Ramos (cell line): Measurements from ENCODE around the gene SCARB1.

ENCODE experiments used
- in situ Hi-C: fragments of 300-500 bp; cut with MboI; formaldehyde crosslinking; loops from one replicate; pipeline ENCODE4 v1.14.3; 2022; ENCODE audit warnings: low sequenced_read_pairs; ENCODE audit not compliant: unreplicated experiment

The SCARB1 gene

DNA sequence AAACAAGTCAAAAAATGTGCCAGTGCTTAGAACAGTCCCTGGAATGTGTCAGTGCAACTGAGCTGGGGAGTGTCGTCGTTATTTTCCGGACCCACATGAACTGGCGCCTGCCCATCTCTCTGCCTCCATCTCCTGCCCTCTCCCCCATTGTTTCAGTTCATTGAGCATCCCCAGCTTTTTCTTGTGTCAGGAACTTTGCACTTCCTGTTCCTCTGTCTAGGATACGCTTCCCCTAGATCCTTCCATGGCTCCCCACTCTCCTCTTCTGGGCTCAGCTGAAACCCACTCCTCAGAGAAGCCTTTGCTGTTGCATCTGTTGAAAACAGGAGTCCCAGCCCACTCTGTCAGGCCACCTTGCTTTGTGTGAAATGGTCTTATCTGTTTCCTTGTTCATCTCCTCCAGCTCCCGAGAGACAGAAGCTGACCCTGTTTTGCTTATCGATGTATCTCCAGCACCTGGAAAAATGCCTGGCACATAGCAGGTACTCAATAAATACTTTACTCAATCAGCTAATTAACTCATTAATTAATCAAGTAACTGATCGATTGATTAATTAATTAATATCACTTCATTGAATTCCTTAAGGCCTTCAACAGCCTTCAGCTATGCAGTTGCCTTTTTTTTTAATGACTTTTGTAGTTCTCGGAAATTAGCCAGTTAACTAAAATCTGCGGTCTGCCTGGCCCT, 2.7 kb upstream of the SCARB1 start:
- in situ Hi-C loops: no loop called here

DNA sequence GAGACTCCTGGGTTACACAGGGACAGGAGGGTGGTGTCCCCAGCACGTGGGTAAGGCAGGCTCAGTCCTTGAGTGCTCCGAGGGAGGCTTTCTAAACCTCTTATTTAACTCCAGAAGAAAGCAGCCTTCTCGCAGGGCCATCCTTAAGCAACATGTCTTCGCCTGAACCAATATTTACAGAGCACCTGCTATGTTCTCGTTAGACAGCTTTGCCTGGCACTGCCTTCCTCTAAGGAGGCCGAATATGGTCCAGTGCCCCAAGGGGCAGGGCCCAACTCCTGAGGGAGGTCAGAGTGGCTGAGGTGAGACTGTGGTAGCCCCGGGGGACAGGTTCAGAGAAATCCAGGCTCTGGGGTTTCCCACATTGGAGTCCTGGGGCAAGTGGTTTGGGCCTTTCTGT, 2.1 kb upstream of the SCARB1 start:
- in situ Hi-C loops: no loop called here

DNA sequence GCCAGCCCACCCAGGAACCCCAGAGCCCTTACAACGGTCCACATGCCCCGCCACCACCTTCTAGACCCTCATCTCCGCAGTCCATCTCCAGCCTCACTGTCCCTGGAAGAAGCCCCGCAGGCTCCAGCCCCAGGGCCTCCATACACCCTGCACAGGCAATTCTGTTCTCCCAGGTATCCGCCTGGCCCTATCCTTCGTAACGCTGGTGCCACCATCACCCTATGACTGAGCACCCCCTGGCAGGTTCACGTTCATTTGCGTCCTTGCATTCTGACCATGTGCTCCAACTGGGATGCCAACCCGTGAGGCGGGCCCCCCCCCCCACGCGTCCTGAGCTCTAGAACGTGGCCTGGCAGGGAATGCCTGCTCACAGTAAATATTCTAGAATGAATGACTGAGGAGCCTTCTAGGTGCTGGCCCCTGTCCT, 675 bp upstream of the SCARB1 start:
- in situ Hi-C loops: no loop called here

DNA sequence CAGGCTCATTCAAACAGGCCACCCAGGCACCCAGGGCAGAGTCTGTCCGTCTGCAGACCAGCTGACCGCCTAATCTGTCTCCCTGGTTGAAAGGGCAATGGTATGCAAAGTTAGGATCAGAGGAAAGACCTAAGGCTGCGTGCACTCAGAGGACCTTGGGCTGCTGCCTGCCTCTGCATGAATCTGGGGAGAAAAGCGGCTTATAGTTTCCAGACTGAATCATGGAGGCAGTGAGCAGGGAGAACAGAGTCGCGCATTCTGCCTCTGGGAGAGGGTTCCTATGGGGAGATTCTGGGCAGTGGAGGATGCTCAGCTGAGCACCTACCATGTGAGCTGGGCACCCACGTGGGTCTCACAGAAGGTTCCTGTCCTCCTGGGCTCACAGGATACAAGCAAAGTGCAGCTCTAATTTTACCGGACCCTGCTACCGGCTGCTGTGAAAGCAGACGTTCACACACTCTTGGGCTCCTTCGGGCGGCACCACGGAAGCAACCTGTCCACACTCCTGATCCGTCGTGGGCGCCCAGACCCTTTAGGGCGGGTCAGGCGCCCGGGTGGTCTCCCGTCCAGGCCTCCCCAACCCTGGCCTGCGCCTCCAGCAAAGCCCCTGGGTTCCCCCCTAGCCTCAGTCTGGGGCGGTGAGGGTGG, 772 bp downstream of the SCARB1 start:
- in situ Hi-C loops: no loop called here

DNA sequence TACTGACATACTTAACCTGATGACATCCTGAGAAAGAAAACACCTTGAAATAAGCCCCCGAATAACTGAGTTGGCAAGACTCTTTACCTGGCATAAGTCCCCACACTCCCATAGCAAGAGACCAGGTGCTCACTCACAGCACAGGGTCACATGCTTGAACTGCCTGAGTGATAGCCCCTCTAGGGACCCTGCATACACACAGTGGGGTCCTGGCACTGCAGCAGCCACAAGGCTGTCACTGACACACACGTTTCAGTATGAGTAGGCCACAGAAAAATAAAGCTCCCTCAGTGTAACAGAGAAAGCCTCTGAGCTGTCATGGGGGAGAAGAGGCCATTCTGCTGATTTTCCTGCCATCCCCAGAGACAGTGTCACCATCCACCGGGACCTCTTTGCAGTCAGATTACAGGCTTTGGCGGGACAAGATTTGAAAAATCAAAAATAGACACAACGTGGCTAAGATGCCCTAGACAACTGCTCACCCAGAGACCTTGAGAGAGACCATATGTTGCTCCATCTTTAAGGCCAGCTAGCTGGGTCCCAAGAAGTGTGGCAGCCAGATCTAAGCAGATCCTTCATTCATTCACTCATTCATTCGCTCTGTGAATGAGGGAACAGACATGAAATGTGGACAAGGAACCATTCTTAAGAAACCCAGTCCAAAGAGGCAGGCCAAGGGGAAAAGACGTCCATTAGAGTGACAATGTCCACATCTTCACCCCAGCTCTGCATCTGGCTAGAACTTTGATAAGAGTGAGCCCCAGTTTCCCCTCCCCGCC, 1.6 kb downstream of the SCARB1 start:
- in situ Hi-C loops: no loop called here

DNA sequence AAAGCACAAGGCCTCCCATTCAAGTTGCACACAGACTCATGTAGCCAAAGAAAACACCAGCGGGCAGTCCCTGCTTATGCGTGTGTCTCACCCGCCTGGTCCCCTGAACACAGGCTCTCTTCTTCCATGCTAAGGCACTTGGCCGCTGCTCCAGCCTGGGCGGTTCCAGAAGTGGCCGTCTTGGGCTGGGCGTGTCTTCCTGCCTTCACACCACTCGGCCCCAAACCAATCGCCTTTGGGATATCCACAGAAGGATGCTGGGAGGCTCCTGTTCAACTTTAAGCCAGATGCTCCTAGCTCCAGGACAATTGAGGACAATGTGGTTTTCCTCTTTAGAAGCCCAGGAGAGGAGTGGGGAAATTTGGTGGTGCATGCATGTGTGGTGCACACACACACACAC, 2.2 kb downstream of the SCARB1 start:
- in situ Hi-C loops: no loop called here

DNA sequence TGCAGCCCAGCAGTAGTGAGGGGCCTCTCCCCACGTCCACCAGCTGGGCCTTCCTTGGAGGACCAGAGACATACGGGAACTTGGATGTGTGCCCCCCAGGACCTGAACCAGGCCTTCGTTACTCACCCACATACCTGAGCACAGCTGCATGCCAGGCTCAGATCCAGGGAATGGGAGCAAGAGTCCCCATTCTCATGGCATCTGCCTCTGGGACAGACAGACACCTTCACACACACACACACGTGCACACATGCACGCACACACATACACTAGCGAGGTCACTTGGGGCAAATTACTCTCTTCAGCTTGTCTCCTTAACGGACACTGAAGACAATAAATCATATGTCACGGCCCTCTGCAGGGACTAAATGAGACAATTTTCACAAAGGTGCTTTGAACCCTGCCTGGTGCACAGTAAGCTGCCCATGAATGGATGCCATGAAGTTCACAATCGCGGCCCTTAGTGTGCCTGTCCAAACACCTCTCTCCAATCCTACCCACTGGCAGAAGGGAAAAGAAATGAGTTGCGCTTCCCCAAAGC, 5.7 kb downstream of the SCARB1 start:
- in situ Hi-C loops: no loop called here

DNA sequence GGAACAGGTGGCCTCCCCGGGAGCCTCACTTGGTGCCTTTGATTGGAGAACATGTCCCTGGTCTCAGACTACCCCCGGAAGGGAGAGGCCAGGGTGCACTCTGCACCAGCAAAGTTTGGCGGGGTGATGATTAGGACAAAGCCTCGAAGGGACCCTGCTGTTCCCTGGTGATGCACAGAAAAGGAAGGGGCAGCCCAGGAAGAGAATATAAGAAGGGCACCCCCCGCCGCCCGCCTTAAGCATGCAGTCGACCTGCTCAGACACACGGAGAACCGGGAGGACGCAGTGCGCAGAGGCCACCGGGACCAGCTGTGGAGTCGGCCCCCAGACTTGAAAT, 6.9 kb downstream of the SCARB1 start:
- in situ Hi-C loops: no loop called here

DNA sequence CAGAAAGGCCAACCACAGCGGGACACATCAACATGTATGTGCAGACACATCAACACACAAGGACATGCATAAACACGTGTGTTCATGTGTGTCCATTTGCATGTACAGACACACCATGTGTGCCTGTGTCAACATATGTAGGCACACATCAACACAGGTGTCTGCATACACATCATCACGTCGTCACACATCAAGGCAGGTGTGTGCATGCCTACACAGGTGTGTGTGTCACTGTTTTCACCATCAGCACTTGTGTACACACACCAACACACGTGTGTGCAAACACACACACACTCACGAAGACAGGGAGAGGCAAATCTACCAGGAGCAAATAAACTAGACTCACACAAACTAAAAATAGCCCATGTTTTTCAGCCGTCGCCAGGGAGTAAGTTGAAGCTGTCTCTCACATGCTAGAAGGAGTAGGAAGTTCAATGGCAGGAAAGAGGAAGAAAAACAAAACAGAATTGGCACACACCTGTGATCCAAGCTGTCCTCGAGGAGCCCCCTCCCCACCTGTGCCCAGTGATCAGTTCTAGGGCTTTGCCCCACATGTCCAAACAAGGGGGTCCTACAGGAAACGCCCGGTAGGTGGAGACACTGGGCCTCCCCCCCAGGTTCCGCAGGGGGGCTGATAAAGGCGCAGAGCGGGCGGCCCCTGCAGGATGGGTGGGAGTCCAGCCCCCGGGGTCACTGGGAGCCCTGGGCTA, 7.4 kb downstream of the SCARB1 start:
- in situ Hi-C loops: no loop called here

DNA sequence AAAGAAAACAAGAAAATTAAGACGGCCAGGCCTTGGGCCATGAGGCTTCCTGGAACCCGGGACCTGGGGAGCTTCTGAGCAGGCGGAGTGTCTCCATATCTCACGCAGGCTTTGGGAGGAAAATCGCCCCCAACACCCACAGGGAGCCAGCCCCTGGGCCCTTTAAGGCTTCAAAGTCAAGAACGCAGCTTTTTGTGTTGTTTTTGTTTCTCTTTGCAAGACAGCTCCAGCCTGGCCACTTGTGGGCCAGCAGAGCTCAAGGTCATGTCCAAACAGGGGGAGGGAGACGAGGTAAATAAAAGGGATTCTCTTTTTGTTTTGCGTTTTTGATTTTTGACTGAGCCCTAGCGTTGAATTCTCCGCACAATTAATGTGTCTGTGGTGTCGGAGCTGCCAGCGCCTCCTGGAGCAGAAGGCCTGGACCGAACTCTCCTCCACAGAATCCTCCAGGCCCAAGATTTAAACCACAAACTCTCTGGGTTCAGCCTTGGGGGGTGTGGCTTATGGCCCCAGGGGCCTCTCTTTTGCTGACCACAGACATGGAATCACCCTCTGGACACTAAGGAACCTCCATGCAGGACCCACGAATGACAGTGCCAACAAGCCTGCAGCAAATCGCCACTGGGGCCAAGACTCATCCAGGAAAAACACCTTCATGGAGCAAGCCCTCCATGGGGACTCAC, 8.2 kb downstream of the SCARB1 start:
- in situ Hi-C loops: no loop called here

DNA sequence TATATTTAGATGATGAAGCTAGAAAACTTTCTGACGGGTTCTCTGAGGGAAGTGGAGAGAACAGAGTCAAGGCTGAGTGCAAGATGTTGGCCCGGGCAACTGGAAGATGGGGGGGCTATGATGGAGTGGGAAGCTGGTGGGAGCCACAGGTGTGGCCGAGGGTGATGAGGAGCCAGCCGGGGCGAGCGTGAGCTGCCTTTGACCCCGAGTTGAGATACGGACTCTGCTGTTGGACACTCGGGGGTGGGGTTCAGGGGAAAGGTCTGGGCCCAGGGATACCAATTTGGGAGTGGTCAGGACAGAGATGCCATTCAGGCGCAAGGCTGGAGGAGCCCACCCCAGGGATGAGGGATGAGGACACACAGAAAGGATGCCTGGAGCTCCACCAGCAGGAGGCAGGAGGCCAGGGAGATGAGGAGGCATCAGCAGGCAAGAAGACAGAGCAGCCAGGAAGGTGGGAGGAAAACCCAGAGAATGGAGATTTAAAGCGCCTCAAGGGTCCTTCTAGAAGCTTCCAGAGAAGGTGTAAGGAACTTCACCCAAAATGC, 9.0 kb downstream of the SCARB1 start:
- in situ Hi-C loops: no loop called here

DNA sequence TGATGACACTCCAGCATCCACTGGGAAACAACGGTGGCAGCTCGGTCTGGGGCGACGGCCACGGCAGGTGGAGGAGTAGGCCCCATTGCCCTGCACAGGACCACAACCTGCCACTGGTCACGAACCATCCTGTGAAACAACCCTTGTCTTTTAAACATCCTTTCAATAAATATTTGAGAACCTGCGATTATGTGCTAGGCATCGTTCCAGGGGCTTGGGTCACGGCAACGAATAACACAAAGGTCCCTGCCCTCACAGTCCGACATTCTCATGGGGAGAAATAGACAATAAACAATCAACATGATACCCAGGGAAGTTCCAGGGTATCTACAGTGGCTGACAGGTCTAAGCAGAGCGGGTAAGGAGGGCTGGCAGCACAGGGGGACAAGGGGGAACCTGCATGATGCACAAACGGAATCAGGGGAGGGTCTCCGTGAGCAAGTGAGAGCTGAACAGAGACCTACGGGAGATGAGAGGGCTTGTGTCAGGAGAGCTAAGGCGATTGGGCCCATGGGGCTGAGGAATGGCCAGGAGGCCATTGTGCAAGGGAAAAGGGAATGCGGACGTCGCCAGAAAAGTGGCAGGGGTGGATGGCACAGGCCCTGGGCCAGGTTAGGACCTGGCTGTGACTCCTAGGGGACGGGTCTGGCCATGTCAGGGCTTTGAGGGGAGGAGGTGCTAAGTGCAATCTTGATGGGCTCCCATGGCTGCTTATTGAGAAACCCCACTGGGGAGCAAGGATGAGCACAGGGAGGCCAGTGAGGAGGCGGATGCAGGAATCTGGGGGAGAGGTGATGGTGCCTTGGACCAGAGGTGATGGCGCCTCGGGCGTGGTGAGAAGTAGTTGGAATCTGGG, 9.7 kb downstream of the SCARB1 start:
- in situ Hi-C loops: no loop called here

DNA sequence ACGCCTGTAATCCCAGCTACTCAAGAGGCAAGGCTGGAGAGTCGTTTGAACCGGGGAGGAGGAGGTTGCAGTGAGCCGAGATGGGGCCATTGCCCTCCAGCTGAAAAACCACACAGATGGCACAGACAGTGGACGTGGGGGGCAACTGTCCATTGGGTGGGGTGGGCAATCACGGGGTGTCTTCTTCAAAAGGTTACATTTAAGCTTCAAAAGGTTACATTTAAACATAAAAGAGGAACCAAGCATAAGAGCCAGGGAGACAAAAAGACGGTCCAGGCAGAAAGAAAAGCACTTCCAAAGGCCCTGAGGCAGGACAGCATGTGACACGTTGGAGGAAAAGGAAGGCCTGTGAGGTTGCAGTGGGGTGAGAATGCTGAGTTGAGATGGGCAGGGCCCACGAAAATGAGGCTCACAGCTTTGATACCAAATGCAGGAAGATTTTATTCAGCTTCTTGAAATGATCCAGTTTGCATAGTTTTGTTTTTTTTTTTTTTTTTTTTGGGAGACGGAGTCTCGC, 10.7 kb downstream of the SCARB1 start:
- in situ Hi-C loops: no loop called here

DNA sequence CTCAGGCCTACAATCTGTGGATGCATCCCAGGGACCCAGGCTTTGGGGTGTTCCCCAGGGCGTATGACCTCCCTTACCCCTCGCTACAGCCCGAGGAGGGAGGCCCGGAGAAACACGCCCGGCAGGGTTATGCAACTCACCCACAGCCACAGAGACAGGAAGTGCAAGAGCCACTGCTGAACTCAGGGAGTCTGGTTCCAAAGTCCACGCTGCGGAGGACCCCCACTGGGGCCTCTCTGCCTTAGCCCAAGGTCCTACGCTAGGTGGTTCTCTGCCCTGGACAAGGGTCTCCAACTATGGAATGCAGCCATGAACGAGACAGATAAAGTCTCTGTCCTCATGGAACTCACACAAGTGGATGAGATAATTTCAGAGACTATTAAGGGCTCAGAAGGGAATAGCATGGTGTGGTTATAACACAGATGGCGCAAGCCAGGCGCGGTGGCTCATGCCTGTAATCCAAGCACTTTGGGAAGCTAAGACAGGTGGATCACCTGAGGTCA, 11.3 kb downstream of the SCARB1 start:
- in situ Hi-C loops: no loop called here

DNA sequence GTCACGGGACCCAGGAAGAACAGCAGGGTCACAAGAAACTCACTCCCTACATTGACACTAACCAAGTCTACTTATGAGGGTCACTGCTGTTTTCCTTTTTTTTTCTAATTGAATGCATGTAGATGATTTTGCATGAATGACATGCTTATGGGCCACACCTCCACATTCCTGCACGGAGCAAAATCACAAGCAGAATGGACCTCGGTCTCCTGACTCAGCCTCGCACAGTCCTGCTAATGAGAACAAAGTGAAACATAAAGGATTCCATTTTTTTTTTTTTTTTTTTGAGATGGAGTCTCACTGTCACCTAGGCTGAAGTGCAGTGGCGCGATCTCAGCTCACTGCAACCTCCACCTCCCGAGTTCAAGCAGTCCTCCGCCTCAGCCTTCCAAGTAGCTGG, 12.3 kb downstream of the SCARB1 start:
- in situ Hi-C loops: no loop called here

DNA sequence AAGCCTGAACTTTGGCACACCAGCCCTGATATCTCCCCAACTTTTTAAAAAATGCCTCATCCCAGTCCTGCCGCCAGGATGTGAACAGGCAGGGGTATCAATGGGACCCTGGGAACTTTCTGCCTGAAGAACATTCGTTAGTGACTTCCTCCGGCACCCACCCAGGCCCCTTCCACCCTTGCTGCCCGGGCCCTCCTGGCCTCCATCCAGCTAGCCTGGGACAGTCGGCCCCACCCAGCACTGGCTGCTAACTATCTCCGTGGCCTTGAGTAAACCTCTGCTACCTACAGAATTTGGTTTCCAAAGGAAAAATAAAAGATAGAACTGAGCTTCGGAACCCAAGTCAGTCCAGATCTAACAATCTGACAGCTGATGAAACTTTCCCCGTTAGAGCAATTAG, 14.3 kb downstream of the SCARB1 start:
- in situ Hi-C loops: no loop called here

DNA sequence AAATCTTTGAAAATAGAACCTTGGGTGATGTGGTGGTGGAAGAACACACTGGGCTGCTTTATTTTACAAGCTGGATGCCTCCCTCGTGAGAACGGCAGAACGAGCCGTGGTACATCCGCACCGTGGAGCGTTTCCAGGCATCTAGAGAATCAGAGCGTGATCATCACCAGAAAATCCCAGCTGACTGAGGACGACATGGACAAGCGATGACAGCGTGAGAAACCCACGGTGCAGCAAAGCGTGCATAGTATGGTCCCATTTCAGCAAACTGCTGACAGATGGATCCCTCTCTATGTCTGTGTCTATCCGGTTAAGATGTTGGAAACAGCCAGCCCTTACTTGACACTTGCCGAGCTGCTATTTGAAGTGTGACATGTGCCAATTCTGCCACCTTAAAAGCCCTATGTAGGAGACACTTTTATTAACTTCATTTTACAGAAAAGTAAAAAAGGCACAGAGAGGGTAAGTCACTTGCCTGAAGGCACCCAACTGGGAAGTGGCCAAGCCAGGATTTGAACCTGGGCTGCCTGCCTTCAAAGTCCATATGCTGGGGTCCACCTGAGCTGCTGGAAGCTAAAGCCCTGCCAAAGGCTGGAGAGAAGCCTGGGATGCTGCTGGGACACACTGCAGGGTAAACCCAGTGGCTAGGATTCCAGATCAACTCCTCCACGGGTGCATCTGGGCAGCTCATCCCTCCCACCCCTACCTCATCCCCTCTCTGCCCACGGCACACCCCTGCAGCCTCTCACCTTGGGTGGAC, 14.9 kb downstream of the SCARB1 start:
- in situ Hi-C loops: no loop called here
